GM12891 (cell line): ENCODE measurements around the gene LDB2.

Experiments
- POLR2A ChIP-seq: IDR thresholded peaks from 2 replicates; pipeline ENCODE4 v1.6.1; 2011; ENCODE audit warnings: low read depth, low read length, control low read depth
- POU2F2 ChIP-seq: IDR thresholded peaks from 2 replicates; pipeline ENCODE4 v1.6.1; 2011; ENCODE audit warnings: low read depth, mild to moderate bottlenecking, control low read depth, low read length, moderate library complexity

- TF ChIP-seq POLR2A = no peak
- no peak for TF ChIP-seq POU2F2
Measured at GRCh38 chr4:16663307-16663706, 235.1 kb downstream of the LDB2 start.
